HG03521 (cell line): ENCODE measurements around the gene GRIP1.

Experiments
- ATAC-seq: cut with Tn5 transposase; IDR thresholded peaks from one replicate; pipeline ENCODE4 v1.9.1; 2021; ENCODE audit warnings: mild to moderate bottlenecking, moderate library complexity; ENCODE audit not compliant: unreplicated experiment

The GRIP1 gene

GRCh38 chr12:66398931-66399910 is 279.7 kb downstream of the GRIP1 start:
- ATAC-seq = no peak

- no peak for ATAC-seq
Observed at GRCh38 chr12:66397574-66398290, 281.1 kb downstream of the GRIP1 start.

- ATAC-seq = no peak
Observed at GRCh38 chr12:66393890-66394289, 285.0 kb downstream of the GRIP1 start.

GRCh38 chr12:66392266-66392915 is 286.5 kb downstream of the GRIP1 start:
- no peak for ATAC-seq

- ATAC-seq = no peak
Observed at GRCh38 chr12:66388517-66388916, 290.4 kb downstream of the GRIP1 start.

- no peak for ATAC-seq
Observed at GRCh38 chr12:66387117-66387516, 291.8 kb downstream of the GRIP1 start.

GRCh38 chr12:66380769-66381535 is 297.9 kb downstream of the GRIP1 start:
- no peak for ATAC-seq

- ATAC-seq = no peak
Observed at GRCh38 chr12:66379616-66380015, 299.3 kb downstream of the GRIP1 start.

- no peak for ATAC-seq
Observed at GRCh38 chr12:66375560-66375959, 303.3 kb downstream of the GRIP1 start.

- no peak for ATAC-seq
Observed at GRCh38 chr12:66371982-66372381, 306.9 kb downstream of the GRIP1 start.

GRCh38 chr12:66367015-66367667 is 311.7 kb downstream of the GRIP1 start:
- no peak for ATAC-seq

GRCh38 chr12:66365718-66366490 is 313.0 kb downstream of the GRIP1 start:
- ATAC-seq = no peak

GRCh38 chr12:66361703-66362102 is 317.2 kb downstream of the GRIP1 start:
- no peak for ATAC-seq

GRCh38 chr12:66359300-66359699 is 319.6 kb downstream of the GRIP1 start:
- ATAC-seq = no peak

- no peak for ATAC-seq
Observed at GRCh38 chr12:66354291-66354690, 324.6 kb downstream of the GRIP1 start.

- no peak for ATAC-seq
Observed at GRCh38 chr12:66352899-66353298, 326.0 kb downstream of the GRIP1 start.

- no peak for ATAC-seq
Observed at GRCh38 chr12:66352197-66352596, 326.7 kb downstream of the GRIP1 start.

GRCh38 chr12:66351301-66351700 is 327.6 kb downstream of the GRIP1 start:
- no peak for ATAC-seq

GRCh38 chr12:66345956-66346355 is 332.9 kb downstream of the GRIP1 start:
- no peak for ATAC-seq
